Measurements from ENCODE around the gene LRRFIP1. TPM values are rescaled to one million over a fixed set of nuclear protein-coding genes. Genes with fewer than 3 reads are reported as not detected.

Gene LRRFIP1
- total and polyA plus RNA-seq, 2 of the 13 experiments (the other 11 are each of a cell fraction or from before 2014, with no cell fraction given), result 15.9 to 40.5 TPM

DNA sequence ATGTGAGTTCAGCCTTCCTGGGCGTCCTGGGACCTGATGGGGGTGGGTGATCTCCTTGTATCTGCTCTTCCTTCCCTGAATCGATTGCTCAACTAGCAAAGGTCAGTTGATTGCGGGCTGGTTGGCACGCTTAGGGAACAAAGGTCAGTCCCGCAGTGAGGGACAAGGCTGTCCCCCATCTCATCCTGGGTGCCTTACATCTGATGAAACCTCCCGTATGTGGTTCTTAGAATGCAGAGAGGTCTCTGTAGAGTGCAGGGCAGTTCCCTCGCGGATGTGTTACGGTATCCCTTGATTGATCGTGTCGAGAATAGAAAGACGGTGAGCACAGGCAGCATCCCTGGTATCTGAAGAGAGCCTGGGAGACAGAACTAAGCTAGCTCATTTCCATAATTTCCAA is 114.8 kb downstream of the LRRFIP1 start (continued):
- TF ChIP-seq NONO (IDR thresholded peaks at IDR 0.05), result no peak
- TF ChIP-seq NONO (CRISPR knock-in tag; conservative IDR thresholded peaks at IDR 0.05), result peak; percentile 63; the same call in 1 of the 2 replicates
- TF ChIP-seq POGZ (CRISPR knock-in tag; IDR thresholded peaks at IDR 0.05), result peak; percentile 79
- TF ChIP-seq, protein P1, sequence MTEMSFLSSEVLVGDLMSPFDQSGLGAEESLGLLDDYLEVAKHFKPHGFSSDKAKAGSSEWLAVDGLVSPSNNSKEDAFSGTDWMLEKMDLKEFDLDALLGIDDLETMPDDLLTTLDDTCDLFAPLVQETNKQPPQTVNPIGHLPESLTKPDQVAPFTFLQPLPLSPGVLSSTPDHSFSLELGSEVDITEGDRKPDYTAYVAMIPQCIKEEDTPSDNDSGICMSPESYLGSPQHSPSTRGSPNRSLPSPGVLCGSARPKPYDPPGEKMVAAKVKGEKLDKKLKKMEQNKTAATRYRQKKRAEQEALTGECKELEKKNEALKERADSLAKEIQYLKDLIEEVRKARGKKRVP (CRISPR knock-in tag; IDR thresholded peaks at IDR 0.05), result peak in 1 of 2 experiments; percentile 92; a peak in 2 of 4 replicates
- TF ChIP-seq RARA (CRISPR knock-in tag; IDR thresholded peaks at IDR 0.05), result peak; percentile 91
- TF ChIP-seq, protein P2, sequence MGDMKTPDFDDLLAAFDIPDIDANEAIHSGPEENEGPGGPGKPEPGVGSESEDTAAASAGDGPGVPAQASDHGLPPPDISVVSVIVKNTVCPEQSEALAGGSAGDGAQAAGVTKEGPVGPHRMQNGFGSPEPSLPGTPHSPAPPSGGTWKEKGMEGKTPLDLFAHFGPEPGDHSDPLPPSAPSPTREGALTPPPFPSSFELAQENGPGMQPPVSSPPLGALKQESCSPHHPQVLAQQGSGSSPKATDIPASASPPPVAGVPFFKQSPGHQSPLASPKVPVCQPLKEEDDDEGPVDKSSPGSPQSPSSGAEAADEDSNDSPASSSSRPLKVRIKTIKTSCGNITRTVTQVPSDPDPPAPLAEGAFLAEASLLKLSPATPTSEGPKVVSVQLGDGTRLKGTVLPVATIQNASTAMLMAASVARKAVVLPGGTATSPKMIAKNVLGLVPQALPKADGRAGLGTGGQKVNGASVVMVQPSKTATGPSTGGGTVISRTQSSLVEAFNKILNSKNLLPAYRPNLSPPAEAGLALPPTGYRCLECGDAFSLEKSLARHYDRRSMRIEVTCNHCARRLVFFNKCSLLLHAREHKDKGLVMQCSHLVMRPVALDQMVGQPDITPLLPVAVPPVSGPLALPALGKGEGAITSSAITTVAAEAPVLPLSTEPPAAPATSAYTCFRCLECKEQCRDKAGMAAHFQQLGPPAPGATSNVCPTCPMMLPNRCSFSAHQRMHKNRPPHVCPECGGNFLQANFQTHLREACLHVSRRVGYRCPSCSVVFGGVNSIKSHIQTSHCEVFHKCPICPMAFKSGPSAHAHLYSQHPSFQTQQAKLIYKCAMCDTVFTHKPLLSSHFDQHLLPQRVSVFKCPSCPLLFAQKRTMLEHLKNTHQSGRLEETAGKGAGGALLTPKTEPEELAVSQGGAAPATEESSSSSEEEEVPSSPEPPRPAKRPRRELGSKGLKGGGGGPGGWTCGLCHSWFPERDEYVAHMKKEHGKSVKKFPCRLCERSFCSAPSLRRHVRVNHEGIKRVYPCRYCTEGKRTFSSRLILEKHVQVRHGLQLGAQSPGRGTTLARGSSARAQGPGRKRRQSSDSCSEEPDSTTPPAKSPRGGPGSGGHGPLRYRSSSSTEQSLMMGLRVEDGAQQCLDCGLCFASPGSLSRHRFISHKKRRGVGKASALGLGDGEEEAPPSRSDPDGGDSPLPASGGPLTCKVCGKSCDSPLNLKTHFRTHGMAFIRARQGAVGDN (CRISPR knock-in tag; IDR thresholded peaks at IDR 0.05), result peak; percentile 41; the same call in 1 of the 2 replicates
- no peak for TF ChIP-seq ZNF83 (CRISPR knock-in tag; IDR thresholded peaks at IDR 0.05; ENCODE audit: borderline replicate concordance)
- TF ChIP-seq PTBP1 (IDR thresholded peaks at IDR 0.05; ENCODE audit: low read depth, low read length, poor library complexity, severe bottlenecking), result no peak
- no peak for TF ChIP-seq ZNF670 (CRISPR knock-in tag; IDR thresholded peaks at IDR 0.05; ENCODE audit: borderline replicate concordance)
- no peak; the same call in 1 of the 2 replicates for TF ChIP-seq SIX4 (CRISPR knock-in tag; IDR thresholded peaks at IDR 0.05)
- TF ChIP-seq IKZF1 (IDR thresholded peaks at IDR 0.05), result no peak
- TF ChIP-seq FLYWCH1 (CRISPR knock-in tag; IDR thresholded peaks at IDR 0.05), result no peak
- TF ChIP-seq EHMT2 (IDR thresholded peaks at IDR 0.05; ENCODE audit: borderline replicate concordance, low read depth, low read length), result no peak
- no peak for TF ChIP-seq ZNF10 (CRISPR knock-in tag; IDR thresholded peaks at IDR 0.05; ENCODE audit: borderline replicate concordance, low read depth)
- no peak for TF ChIP-seq FOXM1 (CRISPR knock-in tag; IDR thresholded peaks at IDR 0.05)
- no peak for TF ChIP-seq JUNB (CRISPR knock-in tag; IDR thresholded peaks at IDR 0.05; ENCODE audit: borderline replicate concordance)
- no peak for TF ChIP-seq FOXC1 (CRISPR knock-in tag; IDR thresholded peaks at IDR 0.05; ENCODE audit: borderline replicate concordance)
- peak; percentile 87 for TF ChIP-seq NR2F2 (IDR thresholded peaks at IDR 0.05; ENCODE audit: borderline replicate concordance, low read depth)
- 0 out of 2 replicates have a peak, but pooled peaks have one; percentile 46 for TF ChIP-seq KLF6 (CRISPR knock-in tag; IDR thresholded peaks at IDR 0.05)
- TF ChIP-seq PHB2 (IDR thresholded peaks at IDR 0.05; ENCODE audit: partially characterized antibody), result no peak
- no peak for TF ChIP-seq ZNF251 (CRISPR knock-in tag; IDR thresholded peaks at IDR 0.05)
- TF ChIP-seq ASH2L (IDR thresholded peaks at IDR 0.05; ENCODE audit: insufficient read length, low read depth, low read length), result no peak
- no peak for TF ChIP-seq XBP1 (CRISPR knock-in tag; IDR thresholded peaks at IDR 0.05)
- TF ChIP-seq ZBTB8A (CRISPR knock-in tag; IDR thresholded peaks at IDR 0.05; ENCODE audit: borderline replicate concordance, low read depth), result no peak
- no peak for TF ChIP-seq MED8 (CRISPR knock-in tag; IDR thresholded peaks at IDR 0.05; ENCODE audit: insufficient replicate concordance)
- TF ChIP-seq, protein P3, sequence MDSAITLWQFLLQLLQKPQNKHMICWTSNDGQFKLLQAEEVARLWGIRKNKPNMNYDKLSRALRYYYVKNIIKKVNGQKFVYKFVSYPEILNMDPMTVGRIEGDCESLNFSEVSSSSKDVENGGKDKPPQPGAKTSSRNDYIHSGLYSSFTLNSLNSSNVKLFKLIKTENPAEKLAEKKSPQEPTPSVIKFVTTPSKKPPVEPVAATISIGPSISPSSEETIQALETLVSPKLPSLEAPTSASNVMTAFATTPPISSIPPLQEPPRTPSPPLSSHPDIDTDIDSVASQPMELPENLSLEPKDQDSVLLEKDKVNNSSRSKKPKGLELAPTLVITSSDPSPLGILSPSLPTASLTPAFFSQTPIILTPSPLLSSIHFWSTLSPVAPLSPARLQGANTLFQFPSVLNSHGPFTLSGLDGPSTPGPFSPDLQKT (CRISPR knock-in tag; IDR thresholded peaks at IDR 0.05; ENCODE audit: borderline replicate concordance), result no peak; the same call in 1 of the 2 replicates
- no peak for TF ChIP-seq HNRNPUL1 (IDR thresholded peaks at IDR 0.05; ENCODE audit: low read depth, low read length)

Data from HepG2 (cell line).